Activated CD4-positive, alpha-beta memory T cell treated with anti-CD3 and anti-CD28 coated beads, Interleukin-2, amount 10 ng/mL, durations not matched to agents 7 days and 5 days (primary cell): ENCODE data around the gene KANTR. TPM values are rescaled to one million over a fixed set of nuclear protein-coding genes. Genes with fewer than 3 reads are reported as not detected.
A peak's percentile ranks its signal among the peaks of the same experiment; 100 is the strongest.

Source experiments
- CTCF ChIA-PET: fragments of 350-600 bp; sonication (Branson Sonifier 250); formaldehyde crosslinking; loops from one replicate; lab custom pipeline; 2021; ENCODE audit warnings: antibody characterized with exemption, inconsistent platforms; lab: Charles Lee
- POLR2A ChIA-PET: fragments of 350-600 bp; sonication (Branson Sonifier 250); formaldehyde crosslinking; loops from one replicate; lab custom pipeline; 2021; ENCODE audit warnings: antibody characterized with exemption; lab: Charles Lee
- DNase-seq: peaks from one replicate; pipeline ENCODE4 v3.0.0-alpha.2; 2020
- H3K27ac Mint-ChIP-seq: one replicate; pipeline ENCODE4 v1.8.0; 2021; ENCODE audit warnings: mild to moderate bottlenecking, mixed read lengths
- H3K27me3 Mint-ChIP-seq: one replicate; pipeline ENCODE4 v1.8.0; 2021; ENCODE audit warnings: mixed read lengths
- H3K36me3 Mint-ChIP-seq: one replicate; pipeline ENCODE4 v1.8.0; 2021; ENCODE audit warnings: low read depth, mixed read lengths
- H3K4me1 Mint-ChIP-seq: one replicate; pipeline ENCODE4 v1.8.0; 2021; ENCODE audit warnings: mixed read lengths
- H3K4me3 Mint-ChIP-seq: one replicate; pipeline ENCODE4 v1.8.0; 2021; ENCODE audit warnings: mild to moderate bottlenecking, mixed read lengths
- H3K9me3 Mint-ChIP-seq: one replicate; pipeline ENCODE4 v1.8.0; 2021; ENCODE audit warnings: mixed read lengths
- total RNA-seq, 2 experiments: library from RNA; stranded (reverse); gene quantifications; one replicate each; pipeline ENCODE4 v1.2.3, GENCODE V29; 2021

Gene KANTR
- total RNA-seq, 2 experiments from 2014 or later = 7.5 to 7.7 TPM

GRCh38 chrX:53072418-53073114 is 21.4 kb upstream of the KANTR start:
- POLR2A ChIA-PET = interaction anchor here (0.7 to 1.2 kb wide), 3 partner anchors 9 to 28 kb away, joined by 3 to 13 read pairs (median 5); partner anchors contain the start of gene TSPYL2
- Mint-ChIP-seq H3K27ac (peak overlapping the region; percentile 50), H3K9me3 (no peaks in the 10 kb centered on the region), H3K36me3 (no peaks in the 10 kb centered on the region), H3K27me3 (no peaks in the 10 kb centered on the region), H3K4me3 (peak overlapping the region; percentile 76), H3K4me1 (peaks cover 13% of the 10 kb centered on the region)
- DNase-seq = no peak
- CTCF ChIA-PET = interaction anchor here (0.7 to 1.5 kb wide), 4 partner anchors 10 to 560 kb away, joined by 4 to 8 read pairs (median 4); partner anchors contain the start of gene TSPYL2

- Mint-ChIP-seq H3K4me1 (peaks cover 13% of the 10 kb centered on the region), H3K9me3 (no peaks in the 10 kb centered on the region), H3K27me3 (no peaks in the 10 kb centered on the region), H3K27ac (no peak overlapping the region), H3K4me3 (no peak overlapping the region), H3K36me3 (no peaks in the 10 kb centered on the region)
- POLR2A ChIA-PET = interaction anchor here (1.2 kb wide), 1 partner anchor 9 kb away, joined by 5 read pairs; the partner anchor contains the start of gene TSPYL2
- CTCF ChIA-PET = interaction anchor here (0.7 to 1.5 kb wide), 2 partner anchors 9 to 16 kb away, joined by 4 to 8 read pairs; partner anchors contain the start of gene TSPYL2
- DNase-seq = no peak
Measured at GRCh38 chrX:53073115-53073586, 20.8 kb upstream of the KANTR start.

- Mint-ChIP-seq H3K27me3 (no peaks in the 10 kb centered on the region), H3K36me3 (no peaks in the 10 kb centered on the region), H3K4me3 (no peak overlapping the region), H3K27ac (no peak overlapping the region), H3K9me3 (no peaks in the 10 kb centered on the region), H3K4me1 (peaks cover 13% of the 10 kb centered on the region)
- DNase-seq = no peak
- POLR2A ChIA-PET = no interaction called here
- CTCF ChIA-PET = no interaction called here
Measured at GRCh38 chrX:53075011-53075410, 18.9 kb upstream of the KANTR start.

DNA sequence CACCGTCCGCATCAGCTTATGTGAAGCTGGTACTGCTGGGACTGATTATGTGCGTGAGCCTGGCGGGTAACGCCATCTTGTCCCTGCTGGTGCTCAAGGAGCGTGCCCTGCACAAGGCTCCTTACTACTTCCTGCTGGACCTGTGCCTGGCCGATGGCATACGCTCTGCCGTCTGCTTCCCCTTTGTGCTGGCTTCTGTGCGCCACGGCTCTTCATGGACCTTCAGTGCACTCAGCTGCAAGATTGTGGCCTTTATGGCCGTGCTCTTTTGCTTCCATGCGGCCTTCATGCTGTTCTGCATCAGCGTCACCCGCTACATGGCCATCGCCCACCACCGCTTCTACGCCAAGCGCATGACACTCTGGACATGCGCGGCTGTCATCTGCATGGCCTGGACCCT is 17.3 kb upstream of the KANTR start:
- ChIA-PET POLR2A (no interaction called here), CTCF (no interaction called here)
- H3K36me3 Mint-ChIP-seq = no peaks in the 10 kb centered on the region
- H3K4me3 Mint-ChIP-seq = no peak overlapping the region
- H3K4me1 Mint-ChIP-seq = peaks cover 17% of the 10 kb centered on the region
- no peaks in the 10 kb centered on the region for H3K9me3 Mint-ChIP-seq
- no peak overlapping the region for H3K27ac Mint-ChIP-seq
- H3K27me3 Mint-ChIP-seq = no peaks in the 10 kb centered on the region
- DNase-seq = no peak

GRCh38 chrX:53077207-53078197 is 16.4 kb upstream of the KANTR start:
- Mint-ChIP-seq H3K27ac (no peak overlapping the region), H3K4me3 (no peak overlapping the region), H3K36me3 (no peaks in the 10 kb centered on the region), H3K27me3 (no peaks in the 10 kb centered on the region), H3K4me1 (peaks cover 11% of the 10 kb centered on the region), H3K9me3 (no peaks in the 10 kb centered on the region)
- DNase-seq = no peak
- CTCF ChIA-PET = no interaction called here
- POLR2A ChIA-PET = interaction anchor here (0.7 kb wide), 1 partner anchor 640 kb away, joined by 3 read pairs; no protein-coding TSS in a partner anchor

- Mint-ChIP-seq H3K27me3 (no peaks in the 10 kb centered on the region), H3K4me3 (no peak overlapping the region), H3K36me3 (peaks cover 7% of the 10 kb centered on the region), H3K9me3 (no peaks in the 10 kb centered on the region), H3K27ac (no peak overlapping the region), H3K4me1 (peaks cover 20% of the 10 kb centered on the region)
- DNase-seq = no peak
- ChIA-PET CTCF (no interaction called here), POLR2A (no interaction called here)
Measured at GRCh38 chrX:53078943-53079342, 15.0 kb upstream of the KANTR start.

DNA sequence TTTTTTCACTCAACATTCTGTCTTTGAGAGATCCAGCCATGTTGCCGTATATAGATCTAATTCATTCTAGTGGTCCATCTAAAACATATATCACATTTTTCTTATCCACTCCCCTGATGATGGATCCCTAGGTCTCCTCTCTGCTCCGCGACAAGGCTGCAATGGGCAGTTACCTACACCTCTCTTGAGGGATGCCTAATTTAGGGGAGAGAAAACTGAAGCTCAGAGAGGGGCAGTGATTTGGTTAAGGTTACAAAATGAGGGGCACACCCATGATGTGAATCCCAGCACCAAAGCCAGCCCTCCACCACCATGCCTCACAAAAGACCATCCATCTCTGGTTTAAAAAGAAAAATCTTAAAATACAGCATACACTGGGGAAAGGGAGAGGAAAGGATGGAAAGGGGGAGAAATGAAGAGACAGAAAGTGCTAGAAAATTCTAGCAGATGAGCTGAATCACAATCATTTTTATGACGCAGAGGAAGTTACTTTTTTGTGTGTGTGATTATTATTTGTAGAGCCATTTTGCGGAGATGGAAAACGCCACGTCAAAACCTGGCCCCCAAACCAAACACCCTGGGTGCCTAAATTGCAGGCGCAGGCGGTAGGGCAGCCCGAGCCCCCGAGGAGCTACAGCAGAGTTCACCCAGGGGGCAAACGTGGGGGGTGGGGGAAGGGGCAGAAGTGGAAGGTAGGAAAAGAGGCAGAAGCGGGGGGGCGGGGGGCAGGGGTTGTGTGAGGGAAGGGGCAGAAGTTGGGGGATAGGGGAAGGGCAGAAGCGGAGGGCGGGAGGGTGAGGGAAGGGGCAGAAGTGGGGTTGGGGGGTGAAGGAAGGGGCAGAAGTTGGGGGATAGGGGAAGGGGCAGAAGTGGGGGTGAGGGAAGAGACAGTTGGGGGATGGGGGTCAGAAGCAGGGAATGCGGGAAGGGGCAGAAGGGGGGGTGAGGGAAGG is 13.0 kb upstream of the KANTR start:
- ChIA-PET POLR2A (interaction anchor here (0.9 to 2.2 kb wide), 5 partner anchors 9 to 207 kb away, joined by 3 to 13 read pairs (median 8); partner anchors contain the start of gene KANTR), CTCF (interaction anchor here (1.2 kb wide), 1 partner anchor 146 kb away, joined by 4 read pairs; no protein-coding TSS in a partner anchor)
- H3K27me3 Mint-ChIP-seq = no peaks in the 10 kb centered on the region
- no peak for DNase-seq
- H3K4me1 Mint-ChIP-seq = peaks cover 36% of the 10 kb centered on the region
- H3K4me3 Mint-ChIP-seq = peak overlapping the region; percentile 78
- H3K27ac Mint-ChIP-seq = peak overlapping the region; percentile 77
- peaks cover 25% of the 10 kb centered on the region for H3K36me3 Mint-ChIP-seq
- no peaks in the 10 kb centered on the region for H3K9me3 Mint-ChIP-seq

DNA sequence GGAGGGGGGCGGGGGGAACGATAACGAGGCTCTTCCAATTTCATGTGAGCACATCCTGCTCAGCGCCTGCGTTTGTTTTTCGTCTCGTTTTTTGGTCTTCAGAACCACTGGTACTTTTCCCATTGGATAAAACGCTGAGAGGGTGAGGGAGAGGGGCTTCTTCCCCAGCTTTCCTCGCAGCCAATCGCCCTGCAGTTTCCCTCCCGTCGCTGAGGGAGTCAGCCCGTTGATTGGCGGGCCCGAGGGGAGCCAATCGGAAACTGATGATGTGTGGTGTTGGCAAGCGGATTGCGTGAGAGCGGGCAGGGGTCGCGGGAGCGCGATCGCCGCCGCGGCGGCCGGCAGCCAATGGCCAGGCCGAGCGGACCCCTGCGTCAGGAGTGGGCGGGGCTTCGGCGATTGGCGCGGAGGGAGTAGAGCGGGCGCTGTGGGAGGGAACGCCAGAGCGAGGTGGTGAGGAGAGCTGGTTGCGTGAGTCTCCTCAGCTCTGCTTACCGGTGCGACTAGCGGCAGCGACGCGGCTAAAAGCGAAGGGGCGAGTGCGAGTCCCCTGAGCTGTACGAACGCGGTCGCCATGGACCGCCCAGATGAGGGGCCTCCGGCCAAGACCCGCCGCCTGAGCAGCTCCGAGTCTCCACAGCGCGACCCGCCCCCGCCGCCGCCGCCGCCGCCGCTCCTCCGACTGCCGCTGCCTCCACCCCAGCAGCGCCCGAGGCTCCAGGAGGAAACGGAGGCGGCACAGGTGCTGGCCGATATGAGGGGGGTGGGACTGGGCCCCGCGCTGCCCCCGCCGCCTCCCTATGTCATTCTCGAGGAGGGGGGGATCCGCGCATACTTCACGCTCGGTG is 11.8 kb upstream of the KANTR start, which contains the start of gene TSPYL2:
TSPYL2 (plus strand) TSS at position 443 of the 848 bp plus-strand sequence; CDS start at position 575, 132 bp downstream.
- peaks cover 30% of the 10 kb centered on the region for H3K36me3 Mint-ChIP-seq
- peak within 1 kb of the TSS; percentile 81 for H3K4me3 Mint-ChIP-seq
- CTCF ChIA-PET = interaction anchor here (0.6 to 1.2 kb wide), 3 partner anchors 9 to 147 kb away, joined by 4 read pairs; no protein-coding TSS in a partner anchor
- no peaks in the 10 kb centered on the region for H3K9me3 Mint-ChIP-seq
- peak within 1 kb of the TSS; percentile 82 for H3K27ac Mint-ChIP-seq
- peak; percentile 93 for DNase-seq
- POLR2A ChIA-PET = interaction anchor here (0.9 to 2.2 kb wide), 8 partner anchors 9 to 1101 kb away, joined by 3 to 13 read pairs (median 5); partner anchors contain the start of genes FAM120C and KANTR
- H3K4me1 Mint-ChIP-seq = peaks cover 40% of the 10 kb centered on the region
- no peaks in the 10 kb centered on the region for H3K27me3 Mint-ChIP-seq

DNA sequence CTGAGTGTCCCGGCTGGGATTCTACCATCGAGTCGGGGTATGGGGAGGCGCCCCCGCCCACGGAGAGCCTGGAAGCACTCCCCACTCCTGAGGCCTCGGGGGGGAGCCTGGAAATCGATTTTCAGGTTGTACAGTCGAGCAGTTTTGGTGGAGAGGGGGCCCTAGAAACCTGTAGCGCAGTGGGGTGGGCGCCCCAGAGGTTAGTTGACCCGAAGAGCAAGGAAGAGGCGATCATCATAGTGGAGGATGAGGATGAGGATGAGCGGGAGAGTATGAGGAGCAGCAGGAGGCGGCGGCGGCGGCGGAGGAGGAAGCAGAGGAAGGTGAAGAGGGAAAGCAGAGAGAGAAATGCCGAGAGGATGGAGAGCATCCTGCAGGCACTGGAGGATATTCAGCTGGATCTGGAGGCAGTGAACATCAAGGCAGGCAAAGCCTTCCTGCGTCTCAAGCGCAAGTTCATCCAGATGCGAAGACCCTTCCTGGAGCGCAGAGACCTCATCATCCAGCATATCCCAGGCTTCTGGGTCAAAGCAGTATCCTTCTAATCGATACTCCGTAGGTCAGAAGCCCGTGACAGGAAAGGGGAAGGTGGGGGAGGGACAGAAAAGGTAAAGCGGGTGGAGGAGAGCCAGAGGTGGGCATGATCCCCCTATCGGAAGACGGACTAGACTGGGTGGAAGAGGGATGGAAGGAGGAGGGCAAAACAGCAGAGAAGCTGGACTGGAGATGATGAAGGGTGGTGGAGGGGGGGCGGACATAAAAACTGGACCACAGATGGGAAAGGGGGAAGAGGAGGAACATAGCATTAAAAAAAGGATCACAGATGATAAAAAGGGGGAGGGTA is 10.9 kb upstream of the KANTR start:
- Mint-ChIP-seq H3K36me3 (peaks cover 30% of the 10 kb centered on the region), H3K4me3 (peak overlapping the region; percentile 81), H3K27me3 (no peaks in the 10 kb centered on the region), H3K27ac (peak overlapping the region; percentile 72), H3K9me3 (no peaks in the 10 kb centered on the region), H3K4me1 (peaks cover 48% of the 10 kb centered on the region)
- CTCF ChIA-PET = interaction anchor here (0.6 to 1.1 kb wide), 2 partner anchors 10 to 11 kb away, joined by 4 read pairs; no protein-coding TSS in a partner anchor
- DNase-seq = no peak
- POLR2A ChIA-PET = interaction anchor here (1.1 to 2.2 kb wide), 5 partner anchors 10 to 1100 kb away, joined by 3 to 13 read pairs (median 8); partner anchors contain the start of genes FAM120C and KANTR

DNA sequence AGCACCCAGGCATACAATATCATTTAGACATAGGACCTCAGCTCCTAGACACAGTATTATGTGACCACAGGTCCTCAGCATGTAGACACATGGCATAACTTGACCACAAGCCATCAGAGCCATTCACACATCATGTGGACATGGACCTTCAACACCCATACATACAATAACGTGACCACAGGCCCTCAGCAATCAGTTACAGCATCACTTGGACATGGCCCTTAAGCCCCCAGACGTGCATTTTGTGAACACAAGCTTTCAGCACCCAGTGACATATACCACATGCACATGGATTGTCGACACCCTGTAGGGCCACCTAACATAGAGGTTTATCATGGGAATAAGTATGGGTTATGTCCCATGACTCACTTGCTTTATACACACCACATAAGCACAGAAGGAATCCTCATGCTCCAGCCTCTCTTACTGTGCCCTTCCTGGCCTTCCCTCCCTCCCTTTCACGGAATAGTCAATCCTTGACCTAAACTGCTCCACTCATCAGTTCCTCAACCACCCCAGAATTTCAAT is 9.8 kb upstream of the KANTR start:
- Mint-ChIP-seq H3K9me3 (no peaks in the 10 kb centered on the region), H3K4me3 (peak overlapping the region; percentile 81), H3K4me1 (peaks cover 60% of the 10 kb centered on the region), H3K27me3 (no peaks in the 10 kb centered on the region), H3K36me3 (peaks cover 30% of the 10 kb centered on the region), H3K27ac (no peak overlapping the region)
- no peak for DNase-seq
- POLR2A ChIA-PET = no interaction called here
- CTCF ChIA-PET = no interaction called here
